GM18502 (cell line): ENCODE data around the gene PRDM15.
A peak's percentile ranks its signal among the peaks of the same experiment; 100 is the strongest.

ENCODE experiments used
- ATAC-seq: cut with Tn5 transposase; IDR thresholded peaks from one replicate; pipeline ENCODE4 v1.9.1; 2021; ENCODE audit warnings: mild to moderate bottlenecking; ENCODE audit not compliant: unreplicated experiment, poor library complexity

The PRDM15 gene

GRCh38 chr21:41868062-41868710, 11.0 kb downstream of the PRDM15 start:
- peak; percentile 66 for ATAC-seq

GRCh38 chr21:41867313-41867712, 11.8 kb downstream of the PRDM15 start:
- ATAC-seq, result no peak

GRCh38 chr21:41866274-41866809, 12.8 kb downstream of the PRDM15 start:
- ATAC-seq, result no peak

GRCh38 chr21:41865002-41865777, 14.0 kb downstream of the PRDM15 start:
- peak; percentile 58 for ATAC-seq

GRCh38 chr21:41864311-41865001, 14.7 kb downstream of the PRDM15 start:
- no peak for ATAC-seq

GRCh38 chr21:41863439-41863740, 15.8 kb downstream of the PRDM15 start:
- ATAC-seq, result no peak

- ATAC-seq, result no peak
Observed at GRCh38 chr21:41861987-41862386, 17.2 kb downstream of the PRDM15 start.

GRCh38 chr21:41861255-41861654, 17.9 kb downstream of the PRDM15 start:
- no peak for ATAC-seq

GRCh38 chr21:41859297-41859980, 19.7 kb downstream of the PRDM15 start:
- ATAC-seq, result no peak

- ATAC-seq, result no peak
Observed at GRCh38 chr21:41858466-41859296, 20.5 kb downstream of the PRDM15 start.

GRCh38 chr21:41857771-41858300, 21.3 kb downstream of the PRDM15 start:
- ATAC-seq, result no peak

GRCh38 chr21:41856572-41856971, 22.6 kb downstream of the PRDM15 start:
- ATAC-seq, result no peak

GRCh38 chr21:41854426-41854995, 24.6 kb downstream of the PRDM15 start:
- ATAC-seq, result no peak

GRCh38 chr21:41852929-41853320, 26.2 kb downstream of the PRDM15 start:
- no peak for ATAC-seq

GRCh38 chr21:41852151-41852928, 26.8 kb downstream of the PRDM15 start:
- ATAC-seq, result no peak

GRCh38 chr21:41851090-41851790, 27.9 kb downstream of the PRDM15 start:
- ATAC-seq, result no peak

GRCh38 chr21:41850085-41850484, 29.1 kb downstream of the PRDM15 start:
- ATAC-seq, result no peak
